LNCAP (cell line): ENCODE results near the gene RAB21.

ENCODE experiments used
- TF ChIP-seq, protein P1 (sequence below): fragments of 450-650 bp; IDR thresholded peaks from 2 replicates; pipeline ENCODE4 v1.5.1; 2017; ENCODE audit warnings: mild to moderate bottlenecking

Gene RAB21

DNA sequence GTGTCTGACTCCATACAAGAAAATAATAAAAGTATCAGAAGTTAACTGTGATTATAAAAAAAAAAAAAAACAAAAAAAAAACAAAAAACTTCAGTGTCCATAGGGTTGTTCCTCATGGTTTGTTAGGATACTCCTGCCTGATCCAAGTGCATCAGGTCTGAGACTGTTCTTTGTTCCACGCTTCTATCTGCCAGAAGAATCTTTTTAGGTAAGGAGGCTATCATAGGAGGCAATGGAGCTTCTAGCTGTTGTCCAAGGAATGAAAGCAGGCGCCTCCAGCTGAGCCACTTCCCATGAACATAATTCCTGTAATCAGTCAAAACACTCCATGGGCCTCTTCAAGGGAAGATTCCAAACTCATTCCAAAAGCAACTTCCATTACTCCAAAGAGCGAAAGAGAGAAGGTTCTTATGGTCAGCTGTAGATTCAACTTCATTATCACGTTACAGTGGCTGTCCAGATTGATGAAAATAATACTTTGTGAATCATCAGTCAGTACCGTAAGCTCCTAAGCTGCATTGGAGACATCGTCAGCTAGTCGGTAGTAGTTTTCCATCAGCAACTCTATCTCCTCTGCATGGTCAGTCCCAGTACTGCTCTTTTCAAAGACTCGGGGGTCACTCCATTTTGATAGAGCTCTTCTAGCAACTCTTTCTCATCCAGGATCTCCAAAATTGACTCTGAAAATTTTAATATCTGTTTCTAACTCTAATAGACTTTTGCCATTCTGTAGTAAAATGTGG is 94.6 kb downstream of the RAB21 start:
- TF ChIP-seq, protein P1, sequence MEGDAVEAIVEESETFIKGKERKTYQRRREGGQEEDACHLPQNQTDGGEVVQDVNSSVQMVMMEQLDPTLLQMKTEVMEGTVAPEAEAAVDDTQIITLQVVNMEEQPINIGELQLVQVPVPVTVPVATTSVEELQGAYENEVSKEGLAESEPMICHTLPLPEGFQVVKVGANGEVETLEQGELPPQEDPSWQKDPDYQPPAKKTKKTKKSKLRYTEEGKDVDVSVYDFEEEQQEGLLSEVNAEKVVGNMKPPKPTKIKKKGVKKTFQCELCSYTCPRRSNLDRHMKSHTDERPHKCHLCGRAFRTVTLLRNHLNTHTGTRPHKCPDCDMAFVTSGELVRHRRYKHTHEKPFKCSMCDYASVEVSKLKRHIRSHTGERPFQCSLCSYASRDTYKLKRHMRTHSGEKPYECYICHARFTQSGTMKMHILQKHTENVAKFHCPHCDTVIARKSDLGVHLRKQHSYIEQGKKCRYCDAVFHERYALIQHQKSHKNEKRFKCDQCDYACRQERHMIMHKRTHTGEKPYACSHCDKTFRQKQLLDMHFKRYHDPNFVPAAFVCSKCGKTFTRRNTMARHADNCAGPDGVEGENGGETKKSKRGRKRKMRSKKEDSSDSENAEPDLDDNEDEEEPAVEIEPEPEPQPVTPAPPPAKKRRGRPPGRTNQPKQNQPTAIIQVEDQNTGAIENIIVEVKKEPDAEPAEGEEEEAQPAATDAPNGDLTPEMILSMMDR, result no peak
